GM19467 (cell line): ENCODE data around the gene OR6F1.
"Not testable (repeated sequence)": the region's sequence is repeated elsewhere in the genome, so short reads cannot be mapped to it uniquely, and the experiment has no call there.

Experiments
- ATAC-seq: cut with Tn5 transposase; IDR thresholded peaks from one replicate; pipeline ENCODE4 v1.9.1; 2021; ENCODE audit warnings: mild to moderate bottlenecking, moderate library complexity; ENCODE audit not compliant: unreplicated experiment

Gene OR6F1

DNA sequence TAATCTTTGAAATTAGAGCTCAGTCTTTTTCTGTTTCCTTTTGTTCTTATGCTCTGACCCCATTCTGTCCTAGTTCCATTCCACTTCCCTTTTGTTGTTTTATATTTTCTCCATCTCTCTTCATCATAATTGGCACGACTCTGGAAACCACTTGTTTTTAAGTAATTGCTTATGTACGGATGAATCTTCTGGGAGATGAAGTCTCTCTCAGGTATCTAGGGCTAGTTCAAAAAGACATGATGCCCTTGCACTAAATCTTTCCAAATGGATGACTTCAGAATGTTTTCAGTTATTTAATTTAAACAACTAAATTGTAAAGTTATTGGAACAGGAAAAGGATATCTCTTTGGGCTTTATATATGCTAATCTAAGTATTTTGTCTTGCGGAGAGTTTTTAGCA, at the start of gene OR6F1:
TSS of gene OR6F1 (minus strand) at position 101 of the 400 bp plus-strand sequence. CDS start 3,891 bp downstream, outside the sequence.
- ATAC-seq = no peak

DNA sequence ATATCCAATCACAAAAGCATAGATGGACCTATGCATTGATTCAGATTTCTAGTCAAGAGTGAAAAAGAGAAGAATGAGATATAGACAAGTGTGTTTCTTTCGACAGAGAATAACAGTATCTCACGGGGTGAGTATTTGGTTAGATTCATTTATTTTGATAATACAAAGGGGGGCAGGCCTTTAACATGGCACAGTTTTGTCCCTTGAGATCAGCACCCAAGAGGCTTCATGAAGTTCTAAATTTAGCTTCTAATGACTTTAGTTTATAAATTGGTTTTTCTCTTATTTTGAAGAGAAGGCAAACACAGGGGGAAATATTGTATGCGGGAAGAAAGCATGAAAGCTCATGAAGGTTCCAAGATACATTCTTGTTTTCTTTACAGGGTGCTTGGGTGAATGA, 44.0 kb upstream of the OR6F1 start, which contains the start of gene OR1C1:
TSS of gene OR1C1 (minus strand) at position 101 of the 400 bp plus-strand sequence. CDS start 2,150 bp downstream, outside the sequence.
- ATAC-seq = no peak

DNA sequence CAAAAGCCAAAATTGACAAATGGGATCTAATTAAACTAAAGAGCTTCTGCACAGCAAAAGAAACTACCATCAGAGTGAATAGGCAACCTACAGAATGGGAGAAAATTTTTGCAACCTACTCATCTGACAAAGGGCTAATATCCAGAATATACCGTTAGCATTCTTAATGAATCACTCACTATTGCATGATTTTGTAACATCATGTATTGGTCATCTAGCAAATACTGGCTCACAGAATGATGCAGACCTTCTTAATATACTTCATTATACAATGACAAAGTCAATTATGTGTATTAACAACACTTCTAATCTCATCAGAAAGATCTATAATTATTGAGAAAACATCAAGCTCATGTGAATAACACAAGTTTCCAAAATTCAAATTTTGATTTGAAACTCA, 37.9 kb upstream of the OR6F1 start:
- not testable (repeated sequence) for ATAC-seq

DNA sequence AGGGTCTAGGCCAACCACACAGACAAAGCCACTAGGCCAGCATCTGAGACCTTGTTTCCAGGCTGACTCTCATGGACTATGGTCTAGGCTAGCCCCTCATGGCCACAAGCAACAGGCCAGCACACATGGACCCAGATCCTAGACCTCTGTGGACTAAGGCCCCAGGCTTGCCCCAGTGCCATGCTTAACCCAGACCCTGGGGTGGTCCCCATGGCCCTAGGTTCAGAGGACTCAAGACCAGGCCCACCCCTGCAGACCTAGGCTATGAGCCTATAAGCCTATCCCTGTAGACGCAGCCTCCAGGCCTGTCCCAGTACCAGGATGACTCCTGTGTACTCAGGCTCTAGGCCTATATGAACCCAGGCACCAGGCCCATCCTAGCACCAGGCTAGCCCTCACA, 33.4 kb upstream of the OR6F1 start:
- no peak for ATAC-seq

DNA sequence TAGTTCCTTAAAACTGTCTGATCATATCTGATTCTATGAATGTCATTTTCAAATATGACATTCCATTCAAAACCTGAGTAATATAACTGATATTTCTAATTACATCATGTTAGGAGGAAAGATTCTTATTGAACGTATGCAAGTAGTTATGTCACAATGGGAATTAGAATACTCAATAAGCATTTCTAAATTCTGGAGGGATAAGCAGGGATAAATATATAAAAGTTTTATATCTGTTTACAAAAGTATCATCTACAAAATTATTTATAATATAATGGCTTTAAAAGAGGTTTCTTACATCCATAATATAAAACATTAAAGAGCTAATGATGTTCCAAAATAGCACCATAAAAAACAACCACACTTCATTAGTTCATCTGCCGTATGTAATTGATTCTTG, 31.6 kb upstream of the OR6F1 start, which contains the start of gene OR14A2:
TSS of gene OR14A2 (minus strand) at position 101 of the 400 bp plus-strand sequence.
- ATAC-seq = no peak

DNA sequence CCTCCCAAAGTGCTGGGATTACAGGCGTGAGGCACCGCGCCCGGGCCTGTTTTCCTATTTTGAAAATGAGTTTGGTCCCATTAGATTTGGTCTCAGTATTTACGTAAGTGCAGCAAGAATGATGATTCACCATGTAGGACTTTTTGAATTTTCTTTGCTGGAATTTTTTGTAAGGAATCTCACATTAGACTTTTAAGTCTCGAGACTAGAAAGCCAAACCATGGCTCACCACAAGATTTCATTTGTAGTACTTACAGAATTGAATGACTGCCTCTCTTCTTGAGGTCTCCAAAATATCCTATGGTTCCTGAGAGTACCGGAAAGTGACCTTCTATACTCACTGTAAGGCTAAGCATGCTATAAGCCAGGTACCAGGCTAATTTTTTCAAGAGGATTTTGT, 31.2 kb upstream of the OR6F1 start:
- no peak for ATAC-seq

DNA sequence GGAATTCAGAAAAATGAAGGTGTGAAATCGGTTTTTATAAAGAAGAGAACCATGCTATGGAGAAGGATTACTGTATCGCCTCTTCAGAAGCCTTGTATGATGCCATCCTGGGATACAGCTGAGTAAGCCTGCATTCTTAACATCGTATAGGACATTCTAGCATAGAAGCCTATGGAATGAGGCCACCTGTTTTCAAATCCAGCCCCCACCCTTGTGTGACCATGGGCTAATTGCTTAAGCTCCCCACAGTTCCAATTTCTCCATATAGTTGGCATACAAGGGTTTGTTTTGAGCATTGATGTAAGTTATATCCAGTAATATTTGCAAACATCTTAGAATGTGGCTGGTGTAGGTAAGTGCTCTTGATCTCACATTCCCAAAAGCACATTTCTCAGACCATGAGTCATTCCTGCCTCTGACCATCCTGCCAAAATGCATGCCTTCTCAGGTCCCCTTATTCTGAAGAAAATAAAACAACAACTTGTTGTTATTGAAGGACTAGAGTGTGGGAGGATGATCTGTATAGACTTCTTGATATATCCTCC, 30.0 kb upstream of the OR6F1 start:
- ATAC-seq = no peak

DNA sequence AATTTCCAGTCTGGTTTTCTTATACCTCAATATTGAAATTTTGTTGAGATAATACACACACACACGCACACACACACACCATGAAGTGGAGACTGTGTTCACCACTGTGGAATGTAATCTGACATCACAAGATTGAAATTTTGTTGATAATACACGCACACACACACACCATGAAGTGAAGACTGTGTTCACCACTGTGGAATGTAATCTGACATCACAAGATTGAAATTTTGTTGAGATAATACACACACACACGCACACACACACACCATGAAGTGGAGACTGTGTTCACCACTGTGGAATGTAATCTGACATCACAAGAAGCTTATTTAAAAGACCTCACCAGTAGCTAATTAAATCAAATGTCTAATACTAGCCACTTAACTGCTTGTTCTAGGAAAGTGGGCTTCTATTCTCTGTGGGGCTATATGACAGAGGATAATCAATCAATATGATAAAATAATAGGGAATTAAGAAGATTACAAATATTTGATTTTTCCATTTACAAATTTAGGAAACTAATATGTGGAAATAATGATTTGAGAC, 25.8 kb upstream of the OR6F1 start:
- ATAC-seq = not testable (repeated sequence)

DNA sequence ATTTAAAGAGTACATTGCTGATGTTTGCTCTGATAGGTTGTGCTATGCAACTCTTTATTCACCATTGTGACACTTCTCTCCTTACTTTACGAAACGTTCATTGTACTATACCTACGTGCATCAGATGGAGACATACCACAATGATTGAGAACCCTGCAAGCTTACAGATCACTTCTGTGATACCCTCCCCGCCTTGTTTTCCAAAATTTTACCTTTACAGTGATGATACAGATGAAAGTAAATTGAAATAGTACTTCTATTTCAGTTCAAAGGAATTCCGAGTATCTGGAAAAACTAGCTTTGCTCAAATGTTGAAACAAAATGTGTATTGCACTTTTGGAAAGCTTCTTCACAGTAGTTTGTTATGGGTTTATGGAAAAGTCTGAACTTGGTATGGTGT, 25.3 kb upstream of the OR6F1 start:
- no peak for ATAC-seq

DNA sequence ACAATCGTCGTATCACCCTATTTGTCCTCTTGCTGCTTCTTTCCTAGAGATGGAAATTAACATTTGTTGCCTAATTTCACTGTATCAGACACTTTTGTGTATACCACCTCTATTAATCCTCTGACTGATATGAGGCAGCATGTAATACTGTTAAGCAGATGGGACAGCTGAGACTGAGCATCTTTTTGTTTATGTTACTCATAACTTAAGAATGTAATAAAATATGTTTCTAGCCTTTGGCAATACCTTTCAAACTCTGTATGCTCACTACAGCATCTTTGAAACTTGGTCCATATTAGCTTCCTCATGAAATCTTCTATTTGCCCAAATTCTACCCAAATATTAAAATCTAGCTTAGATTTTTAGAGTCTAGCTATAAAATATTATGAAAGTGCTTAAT, 24.3 kb upstream of the OR6F1 start:
- ATAC-seq = no peak

DNA sequence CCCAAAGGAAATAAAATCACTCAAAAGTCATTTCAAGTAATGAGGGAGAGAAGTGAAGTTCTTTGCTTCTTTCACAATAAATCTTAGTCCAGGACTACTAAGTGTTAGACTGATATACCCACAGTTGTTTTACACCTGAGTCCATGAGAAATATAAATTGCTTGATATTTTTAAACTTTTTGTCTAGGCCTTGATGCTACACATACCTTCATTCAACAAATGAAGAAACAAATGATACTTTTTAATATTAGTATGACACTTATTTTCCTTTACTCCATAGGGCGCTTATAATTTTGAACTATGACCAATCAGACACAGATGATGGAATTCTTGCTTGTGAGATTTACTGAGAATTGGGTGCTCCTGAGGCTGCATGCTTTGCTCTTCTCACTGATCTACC, 21.9 kb upstream of the OR6F1 start, which contains the start of gene OR14K1:
TSS of gene OR14K1 (plus strand) at position 301 of the 400 bp plus-strand sequence. CDS start at position 301, 0 bp downstream.
- ATAC-seq = no peak

DNA sequence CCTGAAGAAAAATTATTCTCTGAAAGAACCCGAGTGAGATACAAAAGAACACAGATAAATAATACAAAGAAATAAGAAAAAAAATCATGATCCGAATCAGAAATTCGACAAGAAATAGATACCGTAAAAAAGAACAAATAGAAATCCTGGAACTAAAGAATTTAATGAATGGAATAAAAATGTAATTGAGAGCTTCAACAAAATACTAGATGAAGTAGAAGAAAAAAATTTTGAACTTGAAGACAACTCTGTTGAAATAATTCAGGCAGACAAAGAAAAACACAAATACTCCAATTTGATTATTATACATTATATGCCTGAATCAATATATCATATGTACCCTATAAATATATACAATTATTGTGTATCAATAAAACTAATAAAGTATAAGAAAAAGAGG, 4.8 kb upstream of the OR6F1 start:
- no peak for ATAC-seq

DNA sequence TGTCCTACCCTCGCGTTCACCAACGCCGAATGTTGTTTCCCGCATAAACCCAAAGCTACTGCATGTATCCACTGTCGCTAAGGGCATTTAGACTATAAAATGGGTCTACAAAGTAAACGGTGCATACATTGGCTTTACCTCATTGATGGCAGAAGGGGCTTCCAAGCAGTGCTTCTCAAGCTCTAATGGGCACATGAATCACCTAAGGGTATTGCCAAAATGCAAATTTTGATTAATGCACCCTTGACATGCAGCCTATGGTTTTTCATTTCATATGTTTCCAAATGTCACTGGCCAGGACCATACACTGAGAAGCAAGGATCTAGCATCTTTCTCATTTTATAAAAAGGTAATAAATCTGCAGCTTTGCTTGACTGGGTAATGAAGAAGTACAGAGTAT, 2.7 kb downstream of the OR6F1 start:
- ATAC-seq = no peak

DNA sequence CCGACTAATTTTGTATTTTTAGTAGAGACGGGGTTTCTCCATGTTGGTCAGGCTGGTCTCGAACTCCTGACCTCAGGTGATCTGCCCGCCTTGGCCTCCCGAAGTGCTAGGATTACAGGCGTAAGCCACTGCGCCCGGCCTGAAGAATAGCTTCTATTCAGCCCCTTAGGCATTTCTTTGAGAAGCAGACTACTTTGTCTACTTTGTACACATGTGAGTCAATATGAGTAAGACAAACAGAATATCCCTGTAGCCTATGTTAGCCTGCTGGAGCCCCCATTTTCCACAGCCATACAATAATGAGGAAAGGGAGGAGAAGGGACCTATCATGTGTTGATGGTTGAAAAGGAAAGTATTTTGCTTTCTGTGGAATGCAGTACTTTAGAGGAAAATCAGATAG, 5.8 kb downstream of the OR6F1 start:
- ATAC-seq = not testable (repeated sequence)

DNA sequence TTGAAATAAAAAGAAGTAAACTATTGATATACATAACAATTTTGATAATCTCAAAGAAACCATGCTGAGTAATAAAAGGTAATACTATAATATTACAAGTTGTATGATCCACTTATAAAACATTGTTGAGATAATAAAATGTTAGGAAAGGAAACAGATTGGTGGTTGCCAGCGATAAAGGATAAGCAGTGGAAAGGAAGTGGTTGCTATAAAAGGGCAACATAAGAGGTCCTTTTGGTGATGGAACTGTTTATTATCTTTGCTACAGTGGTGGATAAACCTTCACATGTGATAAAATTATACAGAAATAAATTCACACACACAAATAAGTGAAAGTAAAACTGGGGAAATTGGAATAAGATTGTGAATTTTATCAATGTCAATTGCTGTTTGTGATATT, 15.1 kb downstream of the OR6F1 start:
- no peak for ATAC-seq

DNA sequence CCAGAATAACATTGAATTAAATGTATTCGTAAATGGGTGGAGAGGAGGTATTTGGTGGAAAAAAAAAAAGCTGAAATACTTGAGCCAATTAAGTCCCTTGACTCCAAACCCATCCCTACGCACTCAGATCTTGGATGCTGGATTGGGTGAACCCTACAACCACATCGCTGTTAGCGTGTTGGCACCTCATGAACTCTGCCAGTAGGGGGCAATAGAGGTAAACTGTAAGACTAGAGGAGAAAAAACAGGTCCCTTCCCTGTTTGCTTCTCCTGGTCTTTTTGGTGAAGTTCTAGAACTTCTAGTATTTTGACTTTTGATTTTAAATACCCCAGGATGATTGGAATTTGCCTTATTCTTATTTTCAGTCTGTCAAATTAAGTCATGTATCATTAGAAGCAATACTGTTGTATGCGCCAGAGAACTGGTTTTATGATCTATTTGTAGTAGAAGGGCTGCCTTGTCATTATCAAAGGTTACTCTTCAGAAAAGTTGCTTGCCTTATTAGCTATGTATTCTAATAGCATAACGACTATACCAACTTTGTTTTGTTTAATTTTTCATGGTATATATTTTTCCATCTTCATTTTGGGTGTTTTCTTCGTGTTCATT, 35.1 kb downstream of the OR6F1 start:
- ATAC-seq = peak; percentile 88

DNA sequence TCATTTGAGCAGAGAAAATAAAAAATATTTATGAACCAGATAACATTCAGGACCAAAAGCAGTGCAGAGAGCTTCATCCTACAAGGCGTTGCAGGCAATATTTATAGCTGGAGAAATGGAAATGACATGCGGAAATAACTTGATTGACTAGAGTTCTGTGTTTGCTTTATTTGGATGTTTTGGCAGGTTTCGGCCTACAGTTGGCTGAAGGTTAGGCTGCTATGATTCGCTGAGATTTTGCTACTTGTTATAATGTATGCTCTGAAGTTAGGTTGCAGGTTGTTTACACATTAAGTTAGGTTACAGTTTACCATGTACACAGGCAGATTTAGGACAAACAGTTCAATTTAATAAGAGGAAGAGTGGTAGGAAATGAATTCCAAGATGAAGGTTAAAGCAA, 36.3 kb downstream of the OR6F1 start:
- ATAC-seq = no peak

DNA sequence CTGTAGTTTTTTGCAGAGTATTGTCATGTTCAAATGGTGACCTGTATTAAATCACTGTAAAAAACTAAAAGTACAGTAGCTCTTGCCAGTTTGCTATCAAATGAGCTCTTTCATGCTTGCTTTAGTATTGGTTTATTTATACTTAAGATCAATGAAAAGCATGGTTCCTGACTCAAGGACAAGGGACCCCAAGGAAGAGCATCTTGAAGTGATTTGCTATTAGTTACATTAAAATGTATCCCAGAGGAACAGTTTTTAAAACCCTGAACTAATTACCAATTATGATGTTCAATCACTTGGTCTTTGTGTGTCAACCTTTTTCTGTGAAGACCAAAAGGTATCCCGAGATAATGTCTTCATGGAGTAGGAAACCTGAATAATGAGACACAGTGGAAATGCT, 36.8 kb downstream of the OR6F1 start, which contains the start of gene OR13G1:
TSS of gene OR13G1 (minus strand) at position 101 of the 400 bp plus-strand sequence. CDS start 6,698 bp downstream, outside the sequence.
- ATAC-seq = no peak

DNA sequence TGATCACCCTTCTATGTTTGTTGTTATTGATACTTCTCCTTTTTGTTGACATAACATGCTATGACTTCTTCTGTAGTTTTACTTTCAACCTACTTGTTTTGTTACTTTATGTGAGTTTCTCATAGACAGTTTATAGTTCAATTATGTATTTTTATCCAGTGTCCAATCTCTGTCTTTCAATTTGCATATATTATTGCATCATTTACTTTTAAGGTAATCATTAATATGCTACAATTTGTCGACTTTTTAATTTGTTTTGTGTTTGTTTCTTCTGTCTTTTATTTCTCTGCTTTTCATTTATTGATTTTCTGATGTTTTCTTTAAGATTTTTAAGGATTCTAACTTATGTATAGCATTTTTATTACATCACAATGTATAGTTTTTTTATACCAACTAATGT, 47.2 kb downstream of the OR6F1 start:
- ATAC-seq = no peak
